Raji (cell line): ENCODE data around the gene IL6.

Experiments
- POLR2A ChIP-seq: IDR thresholded peaks from 2 replicates; pipeline ENCODE4 v1.6.1; 2011; ENCODE audit warnings: low read depth, low read length, control low read depth; ENCODE audit not compliant: insufficient read depth

The IL6 gene

GRCh38 chr7:22765609-22766008, 38.6 kb downstream of the IL6 start:
- no peak for TF ChIP-seq POLR2A

DNA sequence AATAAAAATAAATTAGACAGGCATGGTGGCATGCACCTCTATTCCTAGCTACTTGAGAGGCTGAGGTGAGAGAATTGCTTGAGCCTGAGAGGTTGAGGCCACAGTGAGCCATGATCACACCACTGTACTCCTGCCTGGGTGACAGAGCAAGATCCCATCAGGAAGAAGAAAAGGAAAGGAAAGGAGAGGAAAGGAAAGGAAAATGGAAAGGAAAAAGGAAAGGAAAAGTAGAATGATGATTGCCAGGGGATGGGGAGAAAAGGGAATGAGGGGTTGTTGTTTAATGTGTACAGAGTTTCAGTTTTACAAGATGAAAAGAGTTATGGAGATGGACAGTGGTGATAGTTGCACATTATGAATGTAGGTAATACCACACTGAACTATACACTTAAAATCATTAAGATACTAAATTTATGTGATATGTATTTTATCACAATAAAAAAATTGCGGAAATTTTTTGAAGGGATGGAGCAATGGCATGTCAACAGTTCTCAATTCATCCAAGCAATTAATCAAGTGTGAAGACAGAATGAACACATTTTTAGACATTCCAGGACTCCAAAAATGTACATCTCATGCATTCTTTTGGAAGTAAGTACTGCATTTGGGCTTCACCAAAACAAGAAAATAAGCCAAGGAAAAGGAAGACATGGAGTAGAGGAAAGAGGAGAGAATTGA, 44.3 kb downstream of the IL6 start:
- TF ChIP-seq POLR2A, result no peak

DNA sequence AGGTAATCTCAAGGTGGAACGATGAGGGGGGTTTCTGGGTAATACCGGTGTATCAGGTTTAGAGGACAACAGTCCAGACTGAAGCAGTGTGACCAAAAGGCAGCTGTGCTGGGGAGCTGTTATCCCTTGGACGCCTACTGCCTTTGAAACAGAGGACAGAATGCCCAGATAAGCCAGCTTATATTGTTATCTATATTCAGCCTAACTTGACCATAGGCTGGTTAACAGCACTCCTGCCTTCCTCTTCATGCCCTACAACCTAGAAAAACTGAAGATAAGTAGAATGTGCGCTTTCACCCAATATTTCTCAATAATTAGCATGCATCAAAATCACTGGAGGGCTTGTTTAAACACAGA, 44.9 kb downstream of the IL6 start:
- TF ChIP-seq POLR2A, result no peak

DNA sequence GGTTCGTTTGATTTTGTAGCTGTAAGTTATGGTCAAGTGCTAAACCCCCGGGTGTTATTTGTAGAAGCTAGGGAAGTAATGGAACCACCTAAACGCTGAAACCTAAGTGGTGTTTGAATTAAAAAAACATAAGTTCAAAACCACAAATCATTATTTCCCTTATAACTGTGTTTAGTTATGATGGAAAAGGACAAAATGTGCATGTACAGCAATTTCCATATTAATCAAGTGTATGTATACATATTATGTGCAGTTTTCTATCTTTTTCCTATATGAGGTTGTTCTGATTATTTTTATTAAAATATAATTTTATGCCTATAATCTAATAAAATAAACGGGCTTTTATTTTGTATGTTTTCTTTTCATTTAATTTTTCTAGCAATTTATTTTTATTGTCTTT, 45.9 kb downstream of the IL6 start:
- no peak for TF ChIP-seq POLR2A

DNA sequence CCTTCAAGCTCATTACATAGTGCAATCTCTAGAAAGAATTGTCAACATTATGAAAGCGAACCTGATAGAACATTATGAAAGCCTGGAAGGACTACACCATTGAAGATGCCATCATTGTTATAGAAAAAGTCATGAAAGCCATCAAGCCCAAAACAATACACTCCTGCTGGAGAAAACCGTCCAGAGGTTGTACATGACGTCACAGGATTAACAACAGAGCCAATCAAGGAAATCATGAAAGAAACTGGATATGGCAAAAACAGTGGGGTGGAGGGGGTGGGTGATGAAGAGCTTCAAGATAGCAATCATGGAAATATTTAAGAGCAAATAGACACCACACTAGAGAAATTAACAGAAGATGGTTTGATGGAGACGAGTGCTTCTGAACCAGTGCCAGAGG, 50.0 kb downstream of the IL6 start:
- no peak for TF ChIP-seq POLR2A

GRCh38 chr7:22781230-22781711, 54.3 kb downstream of the IL6 start:
- no peak for TF ChIP-seq POLR2A
